Psoas muscle (tissue), 8 donors: ENCODE results near the gene SMIM12. TPM values are rescaled to one million over a fixed set of nuclear protein-coding genes. Genes with fewer than 3 reads are reported as not detected.

Experiments used
- ATAC-seq, 4 donors: fragments of 200-7000 bp; cut with Tn5 transposase; one replicate each; pipeline ENCODE4 v1.9.1; 2020; ENCODE audit warnings: moderate library complexity in 3 of 4, mild to moderate bottlenecking in 2 of 4
- DNase-seq, 2 donors: peaks; one replicate each; pipeline ENCODE4 v3.0.0-alpha.2; 2020
- H3K27ac ChIP-seq: fragments of 200-600 bp; one replicate; pipeline ENCODE4 v1.8.0; 2022
- H3K27me3 ChIP-seq, 3 donors: fragments of 200-600 bp in 1 of 3; one replicate each; pipeline versions ENCODE4 v1.6.1 to v1.8.0; 2013 to 2022; ENCODE audit warnings: low read length in 2 of 3, mild to moderate bottlenecking in 2 of 3, moderate library complexity in 1 of 3; ENCODE audit not compliant: insufficient read depth in 3 of 3
- H3K36me3 ChIP-seq, 2 donors: fragments of 200-600 bp in 1 of 2; one replicate each; pipeline versions ENCODE4 v1.6.1 to v1.8.0; 2013 to 2022; ENCODE audit warnings: low read depth in 1 of 2, mild to moderate bottlenecking in 1 of 2, moderate library complexity in 1 of 2; ENCODE audit not compliant: insufficient read depth in 1 of 2
- H3K4me1 ChIP-seq: fragments of 200-600 bp; one replicate; pipeline ENCODE4 v1.8.0; 2022
- H3K4me3 ChIP-seq: fragments of 200-600 bp; one replicate; pipeline ENCODE4 v1.8.0; 2022; ENCODE audit warnings: mild to moderate bottlenecking
- H3K9me3 ChIP-seq: fragments of 200-600 bp; one replicate; pipeline ENCODE4 v1.8.0; 2022
- WGBS, 3 donors: extraction: QIAGEN DNeasy Blood & Tissue Kit; methylation state at CpG; one replicate each; pipeline versions ENCODE4 v1.1.6 to v1.1.7; 2013; 5-methylcytosine and 5-hydroxymethylcytosine counted together
- intact Hi-C, 2 donors: fragments of 100-400 bp; cut with DNase I; formaldehyde crosslinking; loops; one replicate each; pipeline versions ENCODE4 v1.11.0 to v1.14.2; 2022
- polyA plus RNA-seq, 3 donors: library from polyadenylated mRNA; stranded (reverse); fragments of 200-250 nt; gene quantifications; one replicate each; pipeline ENCODE4 v1.2.3, GENCODE V29; 2013
- total RNA-seq, 4 donors: library from RNA; stranded (reverse); fragmentation: NEBNext Ultra II Directional in 2 of 4; extraction: Animal tissue kit (Norgen Biotek cat#: 25700) in 2 of 4; gene quantifications; one replicate each; pipeline versions ENCODE4 v1.2.1 to v1.2.4, GENCODE V29; 2021 to 2023
- TF ChIP-seq, protein P1 (sequence below): fragments of 200-600 bp; IDR thresholded peaks from one replicate; pipeline ENCODE4 v1.8.0; 2022; ENCODE audit warnings: antibody characterized with exemption
- donor health status: healthy with polysubstance abuse.
- donor health status: DM: no; HTN: no; CAD: no; lungs with moderate emphysema.
- donor health status: Bipolar disorder and iron deficiency.
- donor health status: healthy.
- donor health status: DM: yes; HTN: yes; CAD: no.
- donor health status: DM: no; HTN: no; CAD: no.
- donor health status: DM: no; HTN: no; CAD: no.
- donor health status: DM: yes; HTN: yes; CAD: no.

Gene SMIM12
- total and polyA plus RNA-seq, 7 donors, result 17.9 to 140 (median 59.2) TPM

DNA sequence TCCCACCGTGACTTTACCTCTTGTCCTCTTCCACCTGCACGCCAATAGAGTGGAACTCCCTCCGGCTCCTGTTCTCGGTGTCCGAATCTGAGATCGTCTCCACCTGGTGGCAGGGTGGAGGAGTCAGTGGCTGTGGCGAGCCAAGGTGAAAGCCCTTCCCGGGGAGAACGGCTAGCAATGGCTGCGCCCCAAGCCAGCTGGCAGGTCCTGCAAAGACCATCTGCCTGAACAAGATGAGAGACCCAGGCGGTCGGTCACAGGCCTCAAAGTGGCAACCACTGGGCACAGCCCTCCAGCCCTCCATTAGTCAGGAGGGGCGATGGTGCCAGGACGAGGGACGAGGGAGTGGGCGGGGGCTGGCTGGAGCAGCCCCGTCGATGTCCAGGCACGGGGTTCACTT, 25.4 kb upstream of the SMIM12 start:
- no peak for ATAC-seq
- no peak overlapping the region for H3K27ac ChIP-seq
- TF ChIP-seq, protein P1, sequence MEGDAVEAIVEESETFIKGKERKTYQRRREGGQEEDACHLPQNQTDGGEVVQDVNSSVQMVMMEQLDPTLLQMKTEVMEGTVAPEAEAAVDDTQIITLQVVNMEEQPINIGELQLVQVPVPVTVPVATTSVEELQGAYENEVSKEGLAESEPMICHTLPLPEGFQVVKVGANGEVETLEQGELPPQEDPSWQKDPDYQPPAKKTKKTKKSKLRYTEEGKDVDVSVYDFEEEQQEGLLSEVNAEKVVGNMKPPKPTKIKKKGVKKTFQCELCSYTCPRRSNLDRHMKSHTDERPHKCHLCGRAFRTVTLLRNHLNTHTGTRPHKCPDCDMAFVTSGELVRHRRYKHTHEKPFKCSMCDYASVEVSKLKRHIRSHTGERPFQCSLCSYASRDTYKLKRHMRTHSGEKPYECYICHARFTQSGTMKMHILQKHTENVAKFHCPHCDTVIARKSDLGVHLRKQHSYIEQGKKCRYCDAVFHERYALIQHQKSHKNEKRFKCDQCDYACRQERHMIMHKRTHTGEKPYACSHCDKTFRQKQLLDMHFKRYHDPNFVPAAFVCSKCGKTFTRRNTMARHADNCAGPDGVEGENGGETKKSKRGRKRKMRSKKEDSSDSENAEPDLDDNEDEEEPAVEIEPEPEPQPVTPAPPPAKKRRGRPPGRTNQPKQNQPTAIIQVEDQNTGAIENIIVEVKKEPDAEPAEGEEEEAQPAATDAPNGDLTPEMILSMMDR, result no peak
- 13 to 18% (median 13%) methylated on average over 19 of the region's 19 CpGs for WGBS, 3 donors
- DNase-seq, result no peak
- H3K4me3 ChIP-seq, result peak overlapping the region; percentile 47
- no peaks in the 10 kb centered on the region for H3K9me3 ChIP-seq
- peaks cover 11 to 60% (median 12%) of the 10 kb centered on the region in 3 donors for H3K27me3 ChIP-seq
- H3K4me1 ChIP-seq, result no peaks in the 10 kb centered on the region
- H3K36me3 ChIP-seq, result no peaks in the 10 kb centered on the region
- intact Hi-C loops, result no loop called here

DNA sequence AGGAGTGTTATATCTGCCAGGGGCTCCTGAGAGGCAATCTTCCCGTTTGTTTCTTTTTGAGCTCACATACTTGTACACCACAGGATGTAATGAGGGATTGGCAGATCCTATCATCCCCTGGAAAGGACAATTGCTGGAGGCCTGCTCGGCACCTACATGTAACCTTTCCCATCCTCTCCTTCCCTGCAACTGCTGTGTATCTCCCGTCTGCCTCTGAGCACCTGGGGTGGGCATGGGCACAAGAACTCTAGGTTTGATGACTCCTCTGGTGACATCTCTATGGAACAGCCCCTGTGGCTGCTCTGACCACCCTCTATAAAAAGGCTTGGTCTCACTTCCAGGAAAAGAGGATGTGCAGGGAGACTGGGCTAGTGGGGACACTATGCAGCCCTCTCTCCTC, 25.0 kb upstream of the SMIM12 start:
- intact Hi-C loops, result no loop called here
- Histone ChIP-seq H3K27me3 (peaks cover 11 to 56% (median 12%) of the 10 kb centered on the region in 3 donors), H3K27ac (no peak overlapping the region), H3K36me3 (no peaks in the 10 kb centered on the region), H3K4me1 (no peaks in the 10 kb centered on the region), H3K4me3 (no peak overlapping the region), H3K9me3 (no peaks in the 10 kb centered on the region)
- WGBS, 3 donors, result 38 to 49% (median 46%) methylated on average over 3 of the region's 3 CpGs
- TF ChIP-seq, protein P1, result no peak
- ATAC-seq, result no peak
- no peak for DNase-seq

DNA sequence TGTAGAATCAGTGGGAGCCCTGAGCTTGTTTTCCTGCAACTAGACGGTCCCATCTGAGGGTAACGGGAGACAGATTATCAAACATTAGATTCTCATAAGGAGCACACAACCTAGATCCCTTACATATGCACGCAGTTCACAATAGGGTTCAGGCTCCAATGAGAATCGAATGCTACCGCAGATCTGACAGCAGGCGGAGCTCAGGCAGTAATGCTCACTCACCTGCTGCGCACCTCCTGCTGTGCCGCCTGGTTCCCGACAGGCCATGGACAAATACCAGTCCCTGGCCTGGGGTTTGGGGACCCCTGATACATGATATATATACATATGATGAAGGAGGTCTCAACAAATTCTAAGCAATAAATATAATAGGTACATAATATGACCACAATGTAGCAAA, 19.7 kb upstream of the SMIM12 start:
- H3K27ac ChIP-seq, result no peak overlapping the region
- intact Hi-C loops, result no loop called here
- no peaks in the 10 kb centered on the region for H3K9me3 ChIP-seq
- no peaks in the 10 kb centered on the region for H3K36me3 ChIP-seq
- WGBS, 3 donors, result 65 to 72% (median 71%) methylated on average over 9 of the region's 9 CpGs
- no peak overlapping the region for H3K4me3 ChIP-seq
- H3K4me1 ChIP-seq, result no peaks in the 10 kb centered on the region
- no peak for ATAC-seq
- peaks cover 3 to 43% (median 11%) of the 10 kb centered on the region in 3 donors for H3K27me3 ChIP-seq
- no peak for DNase-seq
- TF ChIP-seq, protein P1, result no peak

DNA sequence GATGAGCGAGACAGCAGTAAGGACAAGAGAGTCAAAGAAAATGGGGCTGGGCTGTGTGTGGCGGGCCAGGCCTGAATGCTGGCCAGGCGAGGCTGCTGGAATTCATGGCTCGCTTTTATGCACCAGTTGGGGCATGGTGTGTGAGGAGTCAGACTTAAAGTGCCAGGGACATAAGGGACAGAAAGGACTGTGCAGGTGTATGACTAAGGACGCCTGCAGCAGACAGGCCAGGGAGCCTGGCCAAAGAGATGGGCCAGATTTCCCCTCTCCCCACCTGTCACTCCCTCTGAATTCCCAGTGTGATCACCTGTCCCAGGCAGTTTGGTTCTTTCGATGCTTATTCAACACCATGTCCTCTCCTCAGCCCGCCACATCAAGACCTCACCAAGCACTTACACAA, 16.9 kb upstream of the SMIM12 start:
- Histone ChIP-seq H3K9me3 (no peaks in the 10 kb centered on the region), H3K36me3 (no peaks in the 10 kb centered on the region), H3K27ac (no peak overlapping the region), H3K4me1 (no peaks in the 10 kb centered on the region), H3K27me3 (peaks cover 3 to 39% (median 4%) of the 10 kb centered on the region in 3 donors), H3K4me3 (no peak overlapping the region)
- intact Hi-C loops, result no loop called here
- WGBS, 3 donors, result 74 to 77% (median 76%) methylated on average over 7 of the region's 7 CpGs
- TF ChIP-seq, protein P1, result no peak
- DNase-seq (no peak), ATAC-seq (no peak)

DNA sequence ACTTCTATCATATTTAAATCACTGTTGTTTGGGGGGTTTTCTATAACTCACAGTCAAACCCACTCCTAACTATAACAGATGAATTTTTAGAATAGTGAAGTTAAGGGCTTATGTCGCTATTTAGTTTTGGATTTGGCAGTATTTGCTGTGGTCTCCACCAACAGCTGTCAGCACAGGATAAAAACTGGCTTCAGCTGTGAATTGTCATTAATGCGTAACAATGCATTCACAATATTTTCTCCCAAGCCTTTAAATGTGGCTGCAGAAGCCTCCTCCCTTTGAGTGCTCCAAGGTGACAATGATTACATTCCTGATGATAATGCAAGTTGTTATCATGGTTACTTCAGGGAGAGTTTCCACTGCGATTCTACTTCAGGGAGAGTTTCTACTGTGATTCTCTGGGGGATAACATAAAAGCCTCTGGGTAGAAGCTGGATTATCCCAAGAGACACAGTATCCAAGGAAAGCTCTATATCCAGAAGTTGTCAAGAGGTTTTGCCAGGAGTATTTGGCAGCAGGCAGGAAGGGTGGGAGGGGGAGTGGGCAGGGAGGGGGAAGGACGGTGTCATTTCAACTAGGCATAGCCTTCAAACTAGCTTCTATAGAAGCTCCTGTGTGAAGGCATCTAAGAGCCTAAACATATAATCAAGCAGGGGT, 14.9 kb upstream of the SMIM12 start:
- H3K9me3 ChIP-seq, result no peaks in the 10 kb centered on the region
- WGBS, 3 donors, result 24 to 38% (median 26%) methylated on average over 4 of the region's 4 CpGs
- DNase-seq, result no peak
- no peaks in the 10 kb centered on the region for H3K4me1 ChIP-seq
- intact Hi-C loops, result no loop called here
- peaks cover 0 to 37% (median 4%) of the 10 kb centered on the region in 3 donors for H3K27me3 ChIP-seq
- no peak overlapping the region for H3K4me3 ChIP-seq
- ATAC-seq, result no peak
- no peaks in the 10 kb centered on the region for H3K36me3 ChIP-seq
- TF ChIP-seq, protein P1, result no peak
- H3K27ac ChIP-seq, result no peak overlapping the region
